ENCODE measurements around the gene CFLAR. TPM values are rescaled to one million over a fixed set of nuclear protein-coding genes. Genes with fewer than 3 reads are reported as not detected.

Gene CFLAR
- total RNA-seq, 1 experiment from 2014 or later, result 21.5 TPM

DNA sequence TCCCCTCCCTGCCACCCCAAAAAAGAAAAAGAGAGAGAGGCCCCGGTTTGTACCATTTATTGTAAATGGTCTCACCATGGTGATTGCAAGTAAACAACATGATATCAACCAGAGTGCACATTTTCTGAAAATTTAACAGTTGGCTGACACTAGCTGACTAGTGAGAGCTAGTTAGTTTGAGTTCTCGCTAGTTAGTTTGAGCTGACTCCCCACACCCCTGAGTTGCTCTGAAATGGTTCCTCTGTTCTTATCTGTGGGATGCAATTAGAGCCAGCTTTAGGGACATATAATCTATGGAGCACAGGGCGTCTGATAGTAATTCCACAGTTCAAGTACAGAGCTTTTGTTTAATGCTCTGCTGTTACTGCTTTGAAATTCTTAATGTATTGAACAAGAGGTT, 80.0 kb downstream of the CFLAR start (continued):
- TF ChIP-seq, protein P1, sequence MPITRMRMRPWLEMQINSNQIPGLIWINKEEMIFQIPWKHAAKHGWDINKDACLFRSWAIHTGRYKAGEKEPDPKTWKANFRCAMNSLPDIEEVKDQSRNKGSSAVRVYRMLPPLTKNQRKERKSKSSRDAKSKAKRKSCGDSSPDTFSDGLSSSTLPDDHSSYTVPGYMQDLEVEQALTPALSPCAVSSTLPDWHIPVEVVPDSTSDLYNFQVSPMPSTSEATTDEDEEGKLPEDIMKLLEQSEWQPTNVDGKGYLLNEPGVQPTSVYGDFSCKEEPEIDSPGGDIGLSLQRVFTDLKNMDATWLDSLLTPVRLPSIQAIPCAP (CRISPR knock-in tag; IDR thresholded peaks at IDR 0.05), result no peak
- TF ChIP-seq CREB1 (CRISPR knock-in tag; IDR thresholded peaks at IDR 0.05), result no peak

DNA sequence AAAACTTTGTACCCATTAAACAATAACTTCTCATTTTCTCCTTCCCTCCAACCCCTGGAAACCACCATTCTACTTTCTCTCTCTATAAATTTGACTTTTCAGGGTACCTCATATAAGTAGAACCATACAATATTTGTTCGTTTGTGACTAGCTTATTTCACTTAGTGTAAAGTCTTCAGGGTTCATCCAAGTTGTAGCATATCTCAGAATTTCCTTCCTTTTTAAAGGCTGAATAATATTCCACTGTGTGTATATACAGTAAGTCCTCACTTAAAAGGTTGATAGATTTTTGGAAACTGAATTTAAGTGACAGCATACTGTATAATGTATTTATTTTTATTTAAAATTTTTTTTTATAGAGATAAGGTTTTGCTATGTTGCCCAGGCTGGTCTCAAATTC, 80.8 kb downstream of the CFLAR start:
- DNase-seq (ENCODE audit: low spot score) (no peak), ATAC-seq (no peak)
- Mint-ChIP-seq H3K27me3 (ENCODE audit: low read depth) (no peaks in the 10 kb centered on the region), H3K36me3 (no peaks in the 10 kb centered on the region), H3K9me3 (no peaks in the 10 kb centered on the region), H3K4me1 (peaks cover 3% of the 10 kb centered on the region; the same call in 1 of the 2 replicates), H3K27ac (no peak overlapping the region), H3K4me3 (no peak overlapping the region)
- POLR2A ChIA-PET, result no interaction called here
- CTCF ChIA-PET, result interaction anchor here (1.2 to 1.3 kb wide), 2 partner anchors 14 to 35 kb away, joined by 4 to 6 read pairs; partner anchors contain the start of gene CASP10
- TF ChIP-seq, protein P2, sequence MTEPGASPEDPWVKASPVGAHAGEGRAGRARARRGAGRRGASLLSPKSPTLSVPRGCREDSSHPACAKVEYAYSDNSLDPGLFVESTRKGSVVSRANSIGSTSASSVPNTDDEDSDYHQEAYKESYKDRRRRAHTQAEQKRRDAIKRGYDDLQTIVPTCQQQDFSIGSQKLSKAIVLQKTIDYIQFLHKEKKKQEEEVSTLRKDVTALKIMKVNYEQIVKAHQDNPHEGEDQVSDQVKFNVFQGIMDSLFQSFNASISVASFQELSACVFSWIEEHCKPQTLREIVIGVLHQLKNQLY (CRISPR knock-in tag; IDR thresholded peaks at IDR 0.05), result no peak
- TF ChIP-seq ZNF671 (CRISPR knock-in tag; IDR thresholded peaks at IDR 0.05), result no peak
- TF ChIP-seq, protein P3, sequence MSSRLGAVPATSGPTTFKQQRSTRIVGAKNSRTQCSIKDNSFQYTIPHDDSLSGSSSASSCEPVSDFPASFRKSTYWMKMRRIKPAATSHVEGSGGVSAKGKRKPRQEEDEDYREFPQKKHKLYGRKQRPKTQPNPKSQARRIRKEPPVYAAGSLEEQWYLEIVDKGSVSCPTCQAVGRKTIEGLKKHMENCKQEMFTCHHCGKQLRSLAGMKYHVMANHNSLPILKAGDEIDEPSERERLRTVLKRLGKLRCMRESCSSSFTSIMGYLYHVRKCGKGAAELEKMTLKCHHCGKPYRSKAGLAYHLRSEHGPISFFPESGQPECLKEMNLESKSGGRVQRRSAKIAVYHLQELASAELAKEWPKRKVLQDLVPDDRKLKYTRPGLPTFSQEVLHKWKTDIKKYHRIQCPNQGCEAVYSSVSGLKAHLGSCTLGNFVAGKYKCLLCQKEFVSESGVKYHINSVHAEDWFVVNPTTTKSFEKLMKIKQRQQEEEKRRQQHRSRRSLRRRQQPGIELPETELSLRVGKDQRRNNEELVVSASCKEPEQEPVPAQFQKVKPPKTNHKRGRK (CRISPR knock-in tag; IDR thresholded peaks at IDR 0.05; ENCODE audit: borderline replicate concordance), result no peak
- no peak for TF ChIP-seq RORB (CRISPR knock-in tag; IDR thresholded peaks at IDR 0.05)
- TF ChIP-seq, protein P1 (CRISPR knock-in tag; IDR thresholded peaks at IDR 0.05), result no peak
- TF ChIP-seq NR2C2 (CRISPR knock-in tag; IDR thresholded peaks at IDR 0.05), result no peak
- no peak for TF ChIP-seq FOXJ3 (CRISPR knock-in tag; IDR thresholded peaks at IDR 0.05; ENCODE audit: borderline replicate concordance)
- TF ChIP-seq, protein P4, sequence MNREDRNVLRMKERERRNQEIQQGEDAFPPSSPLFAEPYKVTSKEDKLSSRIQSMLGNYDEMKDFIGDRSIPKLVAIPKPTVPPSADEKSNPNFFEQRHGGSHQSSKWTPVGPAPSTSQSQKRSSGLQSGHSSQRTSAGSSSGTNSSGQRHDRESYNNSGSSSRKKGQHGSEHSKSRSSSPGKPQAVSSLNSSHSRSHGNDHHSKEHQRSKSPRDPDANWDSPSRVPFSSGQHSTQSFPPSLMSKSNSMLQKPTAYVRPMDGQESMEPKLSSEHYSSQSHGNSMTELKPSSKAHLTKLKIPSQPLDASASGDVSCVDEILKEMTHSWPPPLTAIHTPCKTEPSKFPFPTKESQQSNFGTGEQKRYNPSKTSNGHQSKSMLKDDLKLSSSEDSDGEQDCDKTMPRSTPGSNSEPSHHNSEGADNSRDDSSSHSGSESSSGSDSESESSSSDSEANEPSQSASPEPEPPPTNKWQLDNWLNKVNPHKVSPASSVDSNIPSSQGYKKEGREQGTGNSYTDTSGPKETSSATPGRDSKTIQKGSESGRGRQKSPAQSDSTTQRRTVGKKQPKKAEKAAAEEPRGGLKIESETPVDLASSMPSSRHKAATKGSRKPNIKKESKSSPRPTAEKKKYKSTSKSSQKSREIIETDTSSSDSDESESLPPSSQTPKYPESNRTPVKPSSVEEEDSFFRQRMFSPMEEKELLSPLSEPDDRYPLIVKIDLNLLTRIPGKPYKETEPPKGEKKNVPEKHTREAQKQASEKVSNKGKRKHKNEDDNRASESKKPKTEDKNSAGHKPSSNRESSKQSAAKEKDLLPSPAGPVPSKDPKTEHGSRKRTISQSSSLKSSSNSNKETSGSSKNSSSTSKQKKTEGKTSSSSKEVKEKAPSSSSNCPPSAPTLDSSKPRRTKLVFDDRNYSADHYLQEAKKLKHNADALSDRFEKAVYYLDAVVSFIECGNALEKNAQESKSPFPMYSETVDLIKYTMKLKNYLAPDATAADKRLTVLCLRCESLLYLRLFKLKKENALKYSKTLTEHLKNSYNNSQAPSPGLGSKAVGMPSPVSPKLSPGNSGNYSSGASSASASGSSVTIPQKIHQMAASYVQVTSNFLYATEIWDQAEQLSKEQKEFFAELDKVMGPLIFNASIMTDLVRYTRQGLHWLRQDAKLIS (CRISPR knock-in tag; IDR thresholded peaks at IDR 0.05; ENCODE audit: borderline replicate concordance), result no peak
- TF ChIP-seq, protein P5, sequence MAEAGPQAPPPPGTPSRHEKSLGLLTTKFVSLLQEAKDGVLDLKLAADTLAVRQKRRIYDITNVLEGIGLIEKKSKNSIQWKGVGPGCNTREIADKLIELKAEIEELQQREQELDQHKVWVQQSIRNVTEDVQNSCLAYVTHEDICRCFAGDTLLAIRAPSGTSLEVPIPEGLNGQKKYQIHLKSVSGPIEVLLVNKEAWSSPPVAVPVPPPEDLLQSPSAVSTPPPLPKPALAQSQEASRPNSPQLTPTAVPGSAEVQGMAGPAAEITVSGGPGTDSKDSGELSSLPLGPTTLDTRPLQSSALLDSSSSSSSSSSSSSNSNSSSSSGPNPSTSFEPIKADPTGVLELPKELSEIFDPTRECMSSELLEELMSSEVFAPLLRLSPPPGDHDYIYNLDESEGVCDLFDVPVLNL (CRISPR knock-in tag; IDR thresholded peaks at IDR 0.05; ENCODE audit: borderline replicate concordance, low read depth), result no peak
- TF ChIP-seq, protein P6, sequence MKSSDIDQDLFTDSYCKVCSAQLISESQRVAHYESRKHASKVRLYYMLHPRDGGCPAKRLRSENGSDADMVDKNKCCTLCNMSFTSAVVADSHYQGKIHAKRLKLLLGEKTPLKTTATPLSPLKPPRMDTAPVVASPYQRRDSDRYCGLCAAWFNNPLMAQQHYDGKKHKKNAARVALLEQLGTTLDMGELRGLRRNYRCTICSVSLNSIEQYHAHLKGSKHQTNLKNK (CRISPR knock-in tag; IDR thresholded peaks at IDR 0.05), result no peak

DNA sequence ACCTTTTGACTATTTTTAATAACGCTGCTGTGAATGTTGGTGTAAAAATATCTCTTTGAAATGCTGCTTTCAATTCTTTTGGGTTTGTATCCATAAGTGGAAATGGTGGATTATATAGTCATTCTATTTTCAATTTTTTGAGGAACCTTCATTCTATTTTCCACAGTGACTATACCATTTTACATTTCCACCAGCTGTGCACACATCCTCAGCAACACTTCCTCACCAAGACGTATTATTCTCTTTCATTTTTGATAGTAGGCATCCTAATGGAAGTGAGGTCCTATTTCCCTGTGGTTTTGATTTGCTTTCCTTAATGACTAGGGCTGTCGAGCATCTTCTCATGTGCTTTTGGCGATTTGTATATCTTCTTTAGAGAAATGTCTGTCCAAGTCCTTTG, 81.8 kb downstream of the CFLAR start:
- Mint-ChIP-seq H3K9me3 (no peaks in the 10 kb centered on the region), H3K27me3 (ENCODE audit: low read depth) (no peaks in the 10 kb centered on the region), H3K36me3 (no peaks in the 10 kb centered on the region), H3K4me1 (peaks cover 3% of the 10 kb centered on the region; the same call in 1 of the 2 replicates), H3K4me3 (no peak overlapping the region), H3K27ac (no peak overlapping the region)
- POLR2A ChIA-PET, result no interaction called here
- DNase-seq (ENCODE audit: low spot score) (no peak), ATAC-seq (no peak)
- CTCF ChIA-PET, result no interaction called here
- TF ChIP-seq ZNF138 (CRISPR knock-in tag; conservative IDR thresholded peaks at IDR 0.05), result no peak
- TF ChIP-seq, protein P3 (CRISPR knock-in tag; IDR thresholded peaks at IDR 0.05; ENCODE audit: borderline replicate concordance), result no peak
- TF ChIP-seq, protein P7, sequence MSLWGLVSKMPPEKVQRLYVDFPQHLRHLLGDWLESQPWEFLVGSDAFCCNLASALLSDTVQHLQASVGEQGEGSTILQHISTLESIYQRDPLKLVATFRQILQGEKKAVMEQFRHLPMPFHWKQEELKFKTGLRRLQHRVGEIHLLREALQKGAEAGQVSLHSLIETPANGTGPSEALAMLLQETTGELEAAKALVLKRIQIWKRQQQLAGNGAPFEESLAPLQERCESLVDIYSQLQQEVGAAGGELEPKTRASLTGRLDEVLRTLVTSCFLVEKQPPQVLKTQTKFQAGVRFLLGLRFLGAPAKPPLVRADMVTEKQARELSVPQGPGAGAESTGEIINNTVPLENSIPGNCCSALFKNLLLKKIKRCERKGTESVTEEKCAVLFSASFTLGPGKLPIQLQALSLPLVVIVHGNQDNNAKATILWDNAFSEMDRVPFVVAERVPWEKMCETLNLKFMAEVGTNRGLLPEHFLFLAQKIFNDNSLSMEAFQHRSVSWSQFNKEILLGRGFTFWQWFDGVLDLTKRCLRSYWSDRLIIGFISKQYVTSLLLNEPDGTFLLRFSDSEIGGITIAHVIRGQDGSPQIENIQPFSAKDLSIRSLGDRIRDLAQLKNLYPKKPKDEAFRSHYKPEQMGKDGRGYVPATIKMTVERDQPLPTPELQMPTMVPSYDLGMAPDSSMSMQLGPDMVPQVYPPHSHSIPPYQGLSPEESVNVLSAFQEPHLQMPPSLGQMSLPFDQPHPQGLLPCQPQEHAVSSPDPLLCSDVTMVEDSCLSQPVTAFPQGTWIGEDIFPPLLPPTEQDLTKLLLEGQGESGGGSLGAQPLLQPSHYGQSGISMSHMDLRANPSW (CRISPR knock-in tag; conservative IDR thresholded peaks at IDR 0.05; ENCODE audit: low read depth), result no peak
- no peak for TF ChIP-seq TEAD4 (CRISPR knock-in tag; IDR thresholded peaks at IDR 0.05)
- no peak for TF ChIP-seq SP1 (CRISPR knock-in tag; conservative IDR thresholded peaks at IDR 0.05)
- TF ChIP-seq ATF1 (CRISPR knock-in tag; IDR thresholded peaks at IDR 0.05), result no peak
- TF ChIP-seq ETV6 (CRISPR knock-in tag; IDR thresholded peaks at IDR 0.05), result no peak
- no peak for TF ChIP-seq MXD4 (CRISPR knock-in tag; IDR thresholded peaks at IDR 0.05; ENCODE audit: borderline replicate concordance)

All from WTC11 (cell line).